ENCODE measurements around the gene AGAP5.
"Not testable (repeated sequence)": the region's sequence is repeated elsewhere in the genome, so short reads cannot be mapped to it uniquely, and the experiment has no call there.

AGAP5 gene

DNA sequence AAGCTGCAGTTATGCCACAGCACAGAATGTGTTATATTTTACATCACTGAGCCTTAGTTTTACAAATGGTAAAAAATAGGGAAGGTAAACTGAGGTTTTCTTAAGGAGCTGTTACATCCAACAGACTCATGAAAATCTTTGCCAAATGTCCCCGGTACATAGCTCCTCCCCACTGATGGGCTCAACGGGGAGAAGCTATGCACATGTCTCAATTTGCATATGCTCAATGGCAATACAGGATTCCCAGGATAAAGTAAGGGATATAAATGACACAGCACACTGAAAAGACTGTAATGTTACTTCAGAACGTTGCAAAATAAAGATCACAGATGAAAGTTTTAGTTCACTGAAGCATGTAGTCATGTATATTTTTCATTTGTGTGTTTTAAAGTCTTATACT, 16.6 kb upstream of the AGAP5 start:
- not testable (repeated sequence) for DNase-seq (ENCODE audit: low spot score)

DNA sequence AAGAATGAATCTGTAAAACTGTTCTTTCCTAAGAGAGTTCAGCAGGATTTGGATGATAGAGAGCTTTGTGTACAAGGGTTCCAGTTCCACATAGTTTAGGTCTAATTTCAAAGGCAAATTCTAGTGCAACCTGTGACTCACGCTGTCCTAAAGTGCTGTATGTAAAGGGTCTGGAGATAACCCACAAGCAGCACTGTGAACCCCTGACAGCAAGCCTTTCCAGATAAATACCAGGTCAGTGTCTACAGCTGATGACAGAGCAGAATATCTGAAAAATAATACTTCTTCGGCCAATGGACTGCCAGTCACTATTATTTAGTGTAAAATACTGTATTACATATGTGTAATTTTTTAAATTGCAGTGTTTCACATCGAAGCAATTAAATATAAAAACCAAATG, 16.0 kb upstream of the AGAP5 start:
- DNase-seq (ENCODE audit: low spot score), result not testable (repeated sequence)

DNA sequence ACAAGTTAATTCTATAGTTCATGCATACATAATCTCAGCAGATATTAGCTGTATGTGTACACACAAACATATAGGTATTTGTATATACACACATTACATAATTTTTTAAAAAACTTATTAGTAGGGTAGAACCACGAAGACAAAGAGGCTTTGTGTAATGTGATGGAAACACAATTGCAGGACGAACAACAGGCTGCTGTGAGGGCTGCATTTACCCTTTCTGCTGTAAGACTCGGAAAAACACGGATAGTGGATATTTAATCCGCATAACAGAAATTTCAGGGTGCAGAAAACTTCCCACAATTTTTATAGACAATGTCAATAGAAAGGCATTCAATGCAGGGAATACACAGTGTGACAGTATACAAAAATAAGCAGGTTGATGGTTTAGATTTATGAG, 13.8 kb upstream of the AGAP5 start:
- not testable (repeated sequence) for DNase-seq (ENCODE audit: low spot score)

DNA sequence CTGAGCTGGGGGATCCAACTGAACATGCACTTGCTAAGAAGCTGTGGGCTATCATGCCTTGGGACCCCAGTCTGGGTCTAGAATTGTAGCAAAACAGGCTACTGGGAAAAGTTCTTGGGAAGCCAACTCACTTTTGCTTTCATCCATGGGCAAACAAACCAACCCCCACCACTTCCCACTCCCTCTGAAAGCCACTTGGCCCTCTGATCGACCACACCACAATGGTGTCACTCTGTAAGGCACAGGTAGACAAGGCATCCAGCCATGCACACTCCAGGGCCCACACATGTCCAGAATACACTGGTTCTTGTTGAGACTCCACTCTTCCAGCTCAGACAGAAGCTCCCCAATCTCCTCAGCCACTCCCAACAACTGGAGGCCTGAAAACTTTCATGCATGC, 10.2 kb upstream of the AGAP5 start:
- not testable (repeated sequence) for DNase-seq (ENCODE audit: low spot score)

DNA sequence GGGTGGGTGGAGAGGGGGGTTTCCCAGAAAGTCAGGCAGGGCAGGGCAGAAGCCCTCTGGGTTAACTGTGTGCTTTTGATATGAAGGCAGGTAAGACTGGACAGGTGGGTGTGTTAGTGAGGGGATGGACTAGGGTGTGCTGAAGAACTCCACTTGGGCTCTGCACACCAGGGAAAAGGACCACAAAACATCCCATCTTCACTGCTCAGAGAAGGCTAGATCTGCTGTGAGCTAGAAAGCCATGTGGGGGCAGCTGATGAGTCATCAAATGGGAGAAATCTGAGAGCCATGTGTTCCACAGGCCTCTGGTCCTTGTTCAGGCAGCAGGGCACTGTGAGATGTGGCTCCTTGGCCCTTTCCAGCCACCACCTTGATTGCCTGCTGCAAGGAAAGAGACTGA, 9.7 kb upstream of the AGAP5 start:
- not testable (repeated sequence) for DNase-seq (ENCODE audit: low spot score)

DNA sequence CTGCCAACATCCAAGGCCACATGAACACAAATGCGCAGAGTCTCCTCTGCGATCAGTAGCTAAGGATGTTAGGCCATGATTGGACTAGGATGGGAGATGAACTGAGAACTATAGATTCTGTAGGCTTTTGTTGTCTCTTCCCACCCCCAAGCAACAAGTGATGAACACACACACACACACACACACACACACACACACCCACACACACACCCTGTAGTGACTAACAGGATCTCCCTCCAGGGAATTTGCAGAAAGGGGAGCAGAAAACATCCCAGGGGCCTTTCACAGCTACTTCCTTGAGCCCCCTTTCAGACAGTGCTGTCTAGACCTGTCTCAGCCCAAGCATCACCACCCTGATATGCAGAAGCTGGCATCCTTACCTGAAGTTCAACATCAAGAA, 8.6 kb upstream of the AGAP5 start:
- DNase-seq (ENCODE audit: low spot score), result not testable (repeated sequence)

DNA sequence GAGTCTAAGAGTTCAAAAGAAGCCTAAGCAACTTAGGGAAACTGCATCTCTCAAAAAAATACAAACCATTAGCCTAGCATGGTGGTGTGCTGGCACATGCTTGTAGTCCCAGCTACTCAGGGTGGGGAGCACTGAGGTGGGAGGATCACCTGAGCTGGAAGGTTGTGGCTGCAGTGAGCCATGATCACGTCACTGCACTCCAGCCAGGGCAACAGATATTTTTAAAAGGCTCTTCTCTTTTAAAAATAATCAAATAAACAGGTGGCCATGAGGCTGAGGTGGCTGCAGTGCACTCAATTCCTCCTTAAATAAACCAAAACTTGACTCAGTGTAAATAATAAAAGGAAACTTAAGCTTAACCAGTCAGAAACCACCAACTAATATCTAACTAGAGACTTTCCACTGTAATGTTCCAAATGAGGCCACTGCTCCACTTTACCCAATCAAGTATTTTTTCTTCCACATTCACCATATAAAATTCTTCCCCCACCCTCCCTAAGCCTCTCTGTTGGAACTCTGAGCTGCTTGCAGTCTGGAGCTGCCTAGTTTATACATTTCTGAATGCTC, 7.7 kb upstream of the AGAP5 start:
- DNase-seq (ENCODE audit: low spot score), result not testable (repeated sequence)

DNA sequence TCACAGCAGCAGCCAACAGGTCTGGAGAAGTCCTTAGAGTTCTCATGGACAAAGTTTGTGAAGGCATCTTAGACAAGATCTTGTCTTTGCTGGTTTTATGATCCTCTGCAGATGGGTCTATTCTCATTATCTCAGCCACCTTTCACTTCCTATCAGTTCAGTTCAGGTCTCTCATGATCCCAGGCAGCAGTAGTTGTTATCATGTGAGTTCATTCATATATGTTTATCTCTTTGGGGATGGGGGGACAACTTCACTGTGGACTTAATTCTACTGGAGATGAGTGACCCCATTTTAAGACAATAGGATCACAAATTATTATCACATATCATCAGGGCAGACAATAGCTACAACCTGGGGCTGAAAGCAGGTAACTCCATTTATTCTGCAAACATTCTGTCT, 6.0 kb upstream of the AGAP5 start:
- not testable (repeated sequence) for DNase-seq (ENCODE audit: low spot score)

DNA sequence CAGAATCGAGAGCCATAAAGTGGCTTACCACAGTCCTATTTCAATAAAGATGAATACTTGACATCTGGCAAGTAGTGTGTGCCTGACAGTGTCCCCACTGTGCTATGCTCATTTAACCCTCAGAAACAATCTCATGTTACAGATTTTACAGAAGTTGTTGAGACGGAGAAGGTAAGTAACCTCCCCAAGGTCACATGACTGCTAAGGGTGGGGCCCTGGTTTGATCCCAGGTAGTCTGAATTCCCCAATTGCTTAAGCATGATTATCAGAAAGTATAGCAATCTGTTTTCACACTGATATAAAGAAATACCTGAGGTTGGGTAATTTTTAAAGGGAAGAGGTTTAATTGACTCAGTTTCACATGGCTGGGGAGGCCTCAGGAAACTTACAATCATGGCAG, 910 bp upstream of the AGAP5 start:
- not testable (repeated sequence) for DNase-seq (ENCODE audit: low spot score)

DNA sequence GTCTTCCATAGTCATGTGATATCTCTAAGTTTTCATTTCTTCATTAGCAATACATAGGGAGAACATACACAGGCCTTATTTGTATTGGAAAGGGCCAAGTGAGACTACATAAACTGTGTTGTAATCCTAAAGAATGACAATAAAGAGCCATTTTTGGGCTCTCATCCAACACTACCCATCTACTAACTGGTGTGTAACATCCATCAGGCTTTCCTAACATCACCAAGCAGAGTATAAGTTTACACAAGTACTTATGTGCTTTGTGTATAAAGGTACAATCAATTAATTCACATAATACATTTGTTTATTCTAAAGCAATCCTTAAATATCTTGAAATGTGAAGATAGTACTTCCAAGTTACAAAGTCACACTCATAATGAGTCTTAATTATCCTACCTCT, 2.6 kb downstream of the AGAP5 start:
- not testable (repeated sequence) for DNase-seq (ENCODE audit: low spot score)

DNA sequence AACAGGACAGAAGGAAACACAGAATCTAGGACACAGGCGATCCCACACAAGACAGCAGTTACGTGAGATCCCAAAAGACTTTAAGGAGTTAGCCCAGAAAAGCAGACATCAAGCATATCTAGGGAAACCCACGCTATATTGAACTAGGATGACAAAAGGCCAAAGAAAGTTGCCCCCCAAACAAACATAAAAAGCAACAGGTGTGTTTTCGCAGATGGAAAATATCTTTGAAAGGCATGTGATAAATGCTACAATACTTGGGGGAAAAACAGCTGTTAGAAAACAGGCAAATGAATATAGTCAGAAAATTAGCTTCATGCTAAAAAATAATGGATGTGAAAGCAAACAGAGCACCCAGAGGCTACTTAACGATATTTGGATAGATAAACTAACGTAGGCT, 7.2 kb downstream of the AGAP5 start:
- not testable (repeated sequence) for DNase-seq (ENCODE audit: low spot score)

DNA sequence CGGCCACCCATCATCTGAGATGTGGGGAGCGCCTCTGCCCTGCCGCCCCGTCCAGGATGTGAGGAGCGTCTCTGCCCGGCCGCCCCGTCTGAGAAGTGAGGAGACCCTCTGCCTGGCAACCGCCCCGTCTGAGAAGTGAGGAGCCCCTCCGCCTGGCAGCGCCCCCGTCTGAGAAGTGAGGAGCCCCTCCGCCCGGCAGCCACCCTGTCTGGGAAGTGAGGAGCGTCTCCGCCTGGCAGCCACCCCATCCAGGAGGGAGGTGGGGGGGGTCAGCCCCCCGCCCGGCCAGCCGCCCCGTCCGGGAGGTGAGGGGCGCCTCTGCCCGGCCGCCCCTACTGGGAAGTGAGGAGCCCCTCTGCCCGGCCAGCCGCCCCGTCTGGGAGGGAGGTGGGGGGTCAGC, 8.3 kb downstream of the AGAP5 start:
- DNase-seq (ENCODE audit: low spot score), result not testable (repeated sequence)

DNA sequence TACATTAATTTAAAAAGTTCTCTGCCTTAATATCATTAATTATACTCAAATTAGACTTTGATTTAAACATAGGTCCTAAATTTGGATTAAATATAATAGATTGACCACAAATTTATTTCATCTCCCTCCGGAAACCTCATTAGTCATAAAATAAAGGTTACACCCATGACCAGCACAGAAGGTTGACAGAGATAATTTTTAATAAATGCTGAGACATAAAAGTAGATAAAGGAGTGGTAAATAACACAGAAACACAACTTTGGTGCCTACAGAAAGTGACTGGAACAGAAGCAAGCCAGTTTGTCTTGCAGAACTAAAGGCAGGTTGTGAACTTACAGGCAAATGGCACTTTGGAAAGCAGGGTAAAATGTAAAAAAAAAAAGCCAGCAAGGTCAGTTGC, 10.3 kb downstream of the AGAP5 start:
- not testable (repeated sequence) for DNase-seq (ENCODE audit: low spot score)

DNA sequence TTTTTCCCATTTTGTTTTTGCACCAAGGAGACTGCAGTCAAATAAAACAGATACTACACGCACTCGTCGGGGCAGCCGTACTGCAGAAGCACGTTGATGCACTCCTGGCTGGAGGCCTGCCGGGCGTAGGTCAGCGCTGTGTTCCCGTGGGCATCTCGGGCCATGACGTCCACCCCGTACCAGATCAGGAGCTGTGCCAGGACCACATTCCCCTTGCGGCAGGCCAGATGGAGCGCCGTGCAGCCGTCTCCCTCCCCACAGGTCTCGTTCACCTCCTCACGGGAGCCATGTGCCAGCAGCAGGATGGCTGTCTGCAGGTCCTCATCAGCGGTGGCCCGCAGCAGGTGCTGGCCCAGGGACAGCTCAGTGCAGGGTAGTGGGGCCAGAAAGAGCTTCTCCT, 23.4 kb downstream of the AGAP5 start:
- not testable (repeated sequence) for DNase-seq (ENCODE audit: low spot score)

DNA sequence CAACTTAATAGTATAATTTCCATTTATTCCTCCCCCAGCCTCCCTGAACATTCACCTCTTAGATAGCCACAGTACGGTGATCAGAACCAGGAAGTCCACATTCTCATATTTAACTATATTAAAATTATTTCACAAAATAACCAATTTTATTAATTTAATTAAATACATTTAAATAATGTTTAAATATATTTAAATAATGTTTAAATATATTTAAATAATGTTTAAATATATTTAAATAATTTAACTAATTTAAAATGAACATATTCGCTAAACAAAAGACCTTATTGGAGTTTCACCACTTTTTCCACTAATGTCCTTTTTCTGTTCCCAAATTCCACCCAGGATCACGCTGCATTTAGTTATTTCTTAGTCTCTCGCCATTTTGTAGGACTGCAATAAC, 29.5 kb downstream of the AGAP5 start:
- DNase-seq (ENCODE audit: low spot score), result not testable (repeated sequence)

DNA sequence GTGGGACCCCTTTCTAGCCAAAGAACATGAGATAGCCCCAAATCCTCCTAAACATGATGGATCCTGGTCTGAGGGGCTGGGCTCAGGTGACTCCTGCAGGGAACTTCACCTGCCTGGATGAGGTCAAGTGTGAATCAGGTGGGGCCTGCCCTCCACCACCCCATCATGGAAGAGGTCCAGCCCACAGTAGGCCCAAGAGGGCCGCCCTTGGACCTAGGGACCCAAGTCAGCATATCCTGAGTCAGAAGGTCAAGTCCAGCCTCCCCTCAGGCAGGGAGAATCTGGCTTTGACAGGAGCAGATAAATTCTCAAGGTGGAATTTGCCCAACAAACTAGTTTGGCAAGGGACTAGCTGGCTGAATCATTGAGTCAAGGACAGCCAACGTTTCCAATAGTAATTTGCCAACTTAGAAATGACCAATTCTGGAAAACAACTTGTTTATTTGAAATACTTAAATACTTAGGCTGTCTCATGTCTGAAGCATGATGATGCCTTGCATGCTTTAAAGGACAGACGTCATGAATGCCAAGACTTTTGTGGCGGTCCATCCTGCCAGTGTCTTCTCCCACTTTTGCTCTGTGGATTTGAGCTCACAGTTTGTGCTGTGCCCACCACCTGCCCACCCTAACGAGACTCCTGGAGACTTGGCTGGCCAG, 31.6 kb downstream of the AGAP5 start:
- DNase-seq (ENCODE audit: low spot score), result not testable (repeated sequence)

DNA sequence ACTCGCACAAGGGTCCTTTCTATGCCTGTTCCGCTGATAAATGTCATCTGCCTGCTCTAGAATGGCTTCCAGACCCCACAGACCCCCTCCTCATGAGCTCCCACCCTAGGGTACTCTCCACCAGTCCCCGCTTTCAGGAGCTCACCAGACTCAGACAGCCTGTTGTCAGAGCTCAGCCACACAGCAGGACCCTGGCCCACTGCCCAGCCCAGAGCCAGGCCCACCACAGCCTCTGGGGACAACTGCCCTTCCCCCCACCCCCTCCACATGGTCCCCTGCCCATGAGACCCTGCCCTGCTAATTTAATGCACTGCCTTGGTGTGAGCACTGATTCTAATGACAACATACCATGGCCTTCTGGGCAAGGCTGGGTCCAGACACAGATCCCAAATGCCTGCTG, 32.3 kb downstream of the AGAP5 start:
- not testable (repeated sequence) for DNase-seq (ENCODE audit: low spot score)

DNA sequence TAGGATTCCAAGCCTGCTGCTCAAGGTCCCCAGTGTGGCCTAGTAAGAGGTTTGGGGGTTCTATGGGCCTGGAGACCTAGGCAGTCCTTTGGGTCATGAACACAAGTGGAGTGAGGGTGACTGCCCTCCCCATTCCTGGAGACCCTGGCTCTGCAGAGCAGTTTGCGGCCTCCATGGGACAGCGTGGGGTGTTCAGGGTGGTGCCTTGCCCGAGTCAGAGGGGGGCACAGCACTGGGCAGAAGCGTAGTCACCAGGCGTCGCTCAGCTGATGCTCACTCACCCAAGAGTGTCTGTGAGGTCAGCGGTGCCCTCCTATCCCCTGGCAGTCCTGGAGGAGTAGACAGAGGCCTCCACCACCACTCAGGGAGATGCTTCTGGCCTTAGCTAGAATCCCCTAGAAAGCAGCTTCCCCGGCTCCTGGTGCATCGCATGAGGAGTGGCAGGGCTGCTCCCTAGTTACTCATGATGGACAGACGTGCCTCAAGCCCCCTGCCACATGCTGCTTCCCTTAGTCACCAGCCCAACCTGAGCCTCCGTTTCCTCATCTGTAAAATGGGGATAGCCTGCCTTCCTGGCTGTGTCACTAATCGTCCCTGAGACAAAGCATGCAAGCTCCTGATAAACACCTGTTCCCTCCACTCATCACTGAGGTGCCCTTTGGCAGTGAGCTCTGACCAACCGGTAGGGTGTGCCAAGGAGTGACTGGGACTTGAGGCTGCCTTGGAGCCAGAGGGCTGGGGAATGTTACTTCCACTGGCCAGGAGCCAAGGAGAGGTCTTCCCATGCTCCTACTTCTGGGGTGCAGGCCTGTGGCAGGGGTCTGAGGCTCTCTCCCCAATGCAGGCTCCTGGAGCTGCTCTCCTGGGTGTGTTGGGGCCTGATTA, 33.5 kb downstream of the AGAP5 start:
- DNase-seq (ENCODE audit: low spot score), result not testable (repeated sequence)

DNA sequence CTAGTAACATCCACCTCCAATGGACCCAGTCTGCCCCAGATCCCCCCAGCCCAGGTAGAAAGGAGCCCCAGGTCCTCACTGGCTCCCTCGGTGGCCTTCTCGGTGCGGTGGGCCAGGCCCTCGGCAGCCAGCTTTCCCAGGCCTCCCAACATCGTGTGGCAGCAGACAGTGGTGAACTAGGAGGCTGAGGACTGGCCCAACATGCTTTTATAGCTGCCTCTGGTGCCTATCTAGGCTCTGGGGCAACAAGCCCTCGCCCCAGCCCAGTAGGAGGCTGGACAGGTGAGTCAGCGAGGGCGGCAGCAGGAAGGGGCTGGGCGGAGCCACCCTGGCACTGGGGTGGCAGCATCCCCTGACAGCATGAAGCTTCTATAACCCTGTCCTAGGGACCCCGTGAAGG, 34.3 kb downstream of the AGAP5 start:
- not testable (repeated sequence) for DNase-seq (ENCODE audit: low spot score)

DNA sequence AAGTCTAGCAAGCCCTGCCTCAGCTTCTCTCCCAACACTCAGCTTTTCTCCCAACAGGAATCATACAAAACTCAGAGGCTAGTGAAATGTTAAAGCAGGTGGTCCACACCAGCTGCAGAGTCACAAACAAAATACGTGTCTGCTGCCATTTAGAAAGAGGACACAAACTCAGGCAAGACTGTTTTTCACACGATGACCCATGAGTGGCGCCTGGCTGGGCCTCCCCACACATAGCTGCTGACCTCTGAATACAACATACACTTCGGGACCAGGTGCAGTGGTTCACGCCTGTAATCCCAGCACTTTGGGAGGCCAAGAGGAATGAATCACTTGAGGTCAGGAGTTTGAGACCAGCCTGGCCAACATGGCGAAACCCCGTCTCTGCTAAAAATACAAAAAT, 35.2 kb downstream of the AGAP5 start:
- not testable (repeated sequence) for DNase-seq (ENCODE audit: low spot score)

DNA sequence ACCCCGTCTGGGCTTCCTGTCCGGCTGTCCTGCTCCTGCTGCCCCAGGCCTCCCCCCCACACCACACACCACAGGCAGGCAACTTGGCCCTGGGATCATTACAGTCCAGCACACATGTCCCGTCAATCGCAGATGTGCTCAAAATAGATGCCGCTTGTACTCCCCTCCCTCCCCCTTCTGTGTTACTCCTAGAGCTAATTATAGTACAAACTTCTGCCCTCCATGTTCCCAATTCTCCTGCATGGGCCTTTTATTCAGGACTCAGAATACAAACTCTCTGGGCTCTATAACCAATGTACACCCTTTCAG, 42.0 kb downstream of the AGAP5 start, which contains the start of gene SYNPO2L:
Gene SYNPO2L (minus strand): TSS at position 40 of the 309 bp plus-strand sequence. CDS start 107 bp downstream, outside the sequence.
- DNase-seq (ENCODE audit: low spot score), result no peak

DNA sequence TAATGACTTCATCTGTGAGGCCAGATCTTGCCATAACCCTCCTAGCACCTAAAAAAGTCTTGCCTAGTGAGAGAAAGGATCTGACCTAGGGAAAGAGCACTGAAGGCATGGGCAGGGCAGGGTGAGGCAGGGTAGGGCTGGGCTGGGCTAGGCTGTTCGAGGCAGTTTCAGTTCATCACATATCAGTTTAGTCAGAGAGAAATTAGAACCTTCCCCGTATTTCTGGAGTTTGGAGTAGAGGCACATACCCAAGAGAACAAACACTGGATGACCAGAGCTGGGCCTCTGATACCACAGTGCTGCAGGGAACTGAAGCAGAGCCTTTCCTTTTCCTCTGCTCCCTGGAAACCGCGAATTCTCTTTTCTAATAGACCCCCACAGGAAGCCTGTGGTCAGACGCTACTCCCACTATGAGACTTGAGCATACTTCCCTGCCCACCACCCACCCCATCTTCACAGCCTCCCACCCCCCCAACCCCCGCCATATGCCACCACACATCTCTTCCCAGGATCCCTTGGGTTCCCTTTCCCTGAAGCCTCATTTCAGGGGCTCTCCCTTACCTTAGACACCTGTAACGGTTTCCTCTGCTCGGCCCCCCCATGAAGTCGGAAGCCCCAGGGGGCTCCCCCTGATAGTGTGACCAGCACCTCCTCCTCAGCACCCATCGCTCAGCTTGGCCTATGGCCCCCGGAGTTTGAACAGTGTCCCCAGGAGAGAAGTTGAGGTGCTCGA, 42.5 kb downstream of the AGAP5 start:
- DNase-seq (ENCODE audit: low spot score), result no peak

Data from HuH-7.5 (cell line).